HEK293 (cell line): Measurements from ENCODE around the gene SMLR1.
"Not testable (repeated sequence)": the region's sequence is repeated elsewhere in the genome, so short reads cannot be mapped to it uniquely, and the experiment has no call there.

Experiments
- ZFP41 ChIP-seq: fragments of 450-650 bp; formaldehyde crosslinking; IDR thresholded peaks from 2 replicates; pipeline ENCODE4 v1.5.1; 2016; ENCODE audit warnings: missing biosample characterization, missing genetic modification characterization, borderline replicate concordance
- ZFP69B ChIP-seq: fragments of 450-650 bp; formaldehyde crosslinking; IDR thresholded peaks from 2 replicates; pipeline ENCODE4 v1.5.1; 2016; ENCODE audit warnings: missing biosample characterization, missing genetic modification characterization
- ZNF2 ChIP-seq: fragments of 450-650 bp; formaldehyde crosslinking; IDR thresholded peaks from 2 replicates; pipeline ENCODE4 v1.5.1; 2016; ENCODE audit warnings: missing biosample characterization, missing genetic modification characterization
- ZNF221 ChIP-seq: fragments of 450-650 bp; formaldehyde crosslinking; IDR thresholded peaks from 2 replicates; pipeline ENCODE4 v1.5.1; 2017; ENCODE audit warnings: missing biosample characterization, missing genetic modification characterization, borderline replicate concordance
- ZNF239 ChIP-seq: fragments of 450-650 bp; formaldehyde crosslinking; IDR thresholded peaks from 2 replicates; pipeline ENCODE4 v1.5.1; 2016; ENCODE audit warnings: missing biosample characterization, missing genetic modification characterization
- ZNF549 ChIP-seq: fragments of 450-650 bp; IDR thresholded peaks from 2 replicates; pipeline ENCODE4 v1.5.1; 2018; ENCODE audit warnings: missing biosample characterization, missing genetic modification characterization, mild to moderate bottlenecking, inconsistent platforms, moderate library complexity
- ZNF664 ChIP-seq: fragments of 450-650 bp; formaldehyde crosslinking; IDR thresholded peaks from 2 replicates; pipeline ENCODE4 v1.5.1; 2016; ENCODE audit warnings: missing biosample characterization, missing genetic modification characterization
- TF ChIP-seq, protein P1 (sequence below): fragments of 450-650 bp; IDR thresholded peaks from 2 replicates; pipeline ENCODE4 v1.5.1; 2018; ENCODE audit warnings: missing biosample characterization, missing genetic modification characterization
- TF ChIP-seq, protein P2 (sequence below): fragments of 450-650 bp; formaldehyde crosslinking; IDR thresholded peaks from 2 replicates; pipeline ENCODE4 v1.5.1; 2016; ENCODE audit warnings: missing biosample characterization, missing genetic modification characterization

DNA sequence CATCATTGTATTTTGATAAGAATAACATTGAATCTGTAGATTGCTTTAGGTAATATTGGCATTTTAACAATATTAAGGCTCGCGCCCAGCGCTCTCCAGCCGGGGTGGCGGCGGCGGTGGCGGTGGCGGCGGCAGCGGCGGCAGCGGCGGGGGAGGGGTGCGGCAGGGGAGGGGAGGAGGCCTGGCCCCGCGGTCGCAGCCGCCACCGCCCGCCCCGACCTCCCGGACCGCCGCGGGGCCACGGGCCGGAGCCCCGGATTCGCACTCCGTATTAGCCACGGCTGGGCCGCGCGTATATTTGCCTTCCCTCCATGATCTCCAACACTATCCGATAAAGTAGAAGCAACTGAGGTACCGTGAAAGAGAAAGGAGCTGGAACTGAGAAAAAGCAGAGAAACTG is 25.8 kb upstream of the SMLR1 start:
- TF ChIP-seq, protein P1, sequence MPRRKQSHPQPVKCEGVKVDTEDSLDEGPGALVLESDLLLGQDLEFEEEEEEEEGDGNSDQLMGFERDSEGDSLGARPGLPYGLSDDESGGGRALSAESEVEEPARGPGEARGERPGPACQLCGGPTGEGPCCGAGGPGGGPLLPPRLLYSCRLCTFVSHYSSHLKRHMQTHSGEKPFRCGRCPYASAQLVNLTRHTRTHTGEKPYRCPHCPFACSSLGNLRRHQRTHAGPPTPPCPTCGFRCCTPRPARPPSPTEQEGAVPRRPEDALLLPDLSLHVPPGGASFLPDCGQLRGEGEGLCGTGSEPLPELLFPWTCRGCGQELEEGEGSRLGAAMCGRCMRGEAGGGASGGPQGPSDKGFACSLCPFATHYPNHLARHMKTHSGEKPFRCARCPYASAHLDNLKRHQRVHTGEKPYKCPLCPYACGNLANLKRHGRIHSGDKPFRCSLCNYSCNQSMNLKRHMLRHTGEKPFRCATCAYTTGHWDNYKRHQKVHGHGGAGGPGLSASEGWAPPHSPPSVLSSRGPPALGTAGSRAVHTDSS (tag by site-specific recombination), result not testable (repeated sequence)
- not testable (repeated sequence) for TF ChIP-seq ZNF549 (tag by site-specific recombination); ZNF221 (tag by site-specific recombination); ZFP41 (tag by site-specific recombination); ZNF2; ZNF239; ZFP69B (tag by site-specific recombination); ZNF664
- TF ChIP-seq, protein P2, sequence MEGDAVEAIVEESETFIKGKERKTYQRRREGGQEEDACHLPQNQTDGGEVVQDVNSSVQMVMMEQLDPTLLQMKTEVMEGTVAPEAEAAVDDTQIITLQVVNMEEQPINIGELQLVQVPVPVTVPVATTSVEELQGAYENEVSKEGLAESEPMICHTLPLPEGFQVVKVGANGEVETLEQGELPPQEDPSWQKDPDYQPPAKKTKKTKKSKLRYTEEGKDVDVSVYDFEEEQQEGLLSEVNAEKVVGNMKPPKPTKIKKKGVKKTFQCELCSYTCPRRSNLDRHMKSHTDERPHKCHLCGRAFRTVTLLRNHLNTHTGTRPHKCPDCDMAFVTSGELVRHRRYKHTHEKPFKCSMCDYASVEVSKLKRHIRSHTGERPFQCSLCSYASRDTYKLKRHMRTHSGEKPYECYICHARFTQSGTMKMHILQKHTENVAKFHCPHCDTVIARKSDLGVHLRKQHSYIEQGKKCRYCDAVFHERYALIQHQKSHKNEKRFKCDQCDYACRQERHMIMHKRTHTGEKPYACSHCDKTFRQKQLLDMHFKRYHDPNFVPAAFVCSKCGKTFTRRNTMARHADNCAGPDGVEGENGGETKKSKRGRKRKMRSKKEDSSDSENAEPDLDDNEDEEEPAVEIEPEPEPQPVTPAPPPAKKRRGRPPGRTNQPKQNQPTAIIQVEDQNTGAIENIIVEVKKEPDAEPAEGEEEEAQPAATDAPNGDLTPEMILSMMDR, result not testable (repeated sequence)
